Prostate gland (tissue), 2 donors: ENCODE measurements around the gene SUSD1. TPM values are rescaled to one million over a fixed set of nuclear protein-coding genes. Genes with fewer than 3 reads are reported as not detected.

Experiments
- DNase-seq: peaks from one replicate; pipeline ENCODE4 v3.0.0-alpha.2; 2019; ENCODE audit warnings: low spot score
- H3K27ac ChIP-seq, 2 donors: fragments of 200-600 bp; sonication (generic); 2 replicates each; pipeline ENCODE4 v1.5.1; 2017 to 2019
- H3K27me3 ChIP-seq: fragments of 200-600 bp; sonication (generic); replicated peaks from 2 replicates; pipeline ENCODE4 v1.5.1; 2019; ENCODE audit not compliant: insufficient read depth
- H3K36me3 ChIP-seq, 2 donors: fragments of 200-600 bp; sonication (generic); 1 replicate in 1 of 2; 2 replicates in 1 of 2; pipeline versions ENCODE4 v1.5.1 to v1.8.1; 2017 to 2019
- H3K4me1 ChIP-seq: fragments of 200-600 bp; sonication (generic); replicated peaks from 2 replicates; pipeline ENCODE4 v1.5.1; 2019
- H3K4me3 ChIP-seq, 2 donors: fragments of 200-600 bp; sonication (generic); 2 replicates each; pipeline ENCODE4 v1.5.1; 2017 to 2019
- H3K9me3 ChIP-seq: fragments of 200-600 bp; sonication (generic); 2 replicates; pipeline ENCODE4 v1.5.1; 2017
- POLR2A ChIP-seq: fragments of 450-650 bp; IDR thresholded peaks from one replicate; pipeline ENCODE4 v1.6.1; 2016; ENCODE audit warnings: antibody characterized with exemption, mild to moderate bottlenecking
- POLR2AphosphoS5 ChIP-seq: sonication (generic); formaldehyde crosslinking; IDR thresholded peaks from one replicate; pipeline ENCODE4 v1.6.1; 2017; ENCODE audit warnings: antibody characterized with exemption
- WGBS: methylation state at CpG from one replicate; pipeline ENCODE4 v1.1.5; 2018; 5-methylcytosine and 5-hydroxymethylcytosine counted together
- intact Hi-C: fragments of 100-400 bp; cut with DNase I; formaldehyde crosslinking; loops from one replicate; pipeline ENCODE4 v1.14.2; 2022
- total RNA-seq, 2 donors: library from RNA; depleted of rRNA; stranded (reverse); fragments of >200 nt; gene quantifications; one replicate each; pipeline ENCODE4 v1.1.0, GENCODE V29; 2016
- TF ChIP-seq, protein P1 (sequence below), 4 experiments: fragments of 200-600 bp in 2 of 4; fragments of 450-650 bp in 2 of 4; sonication (generic) in 2 of 4; IDR thresholded peaks; 1 replicate in 3 of 4; 2 replicates in 1 of 4; pipeline ENCODE4 v1.5.1; 2016 to 2019; ENCODE audit warnings: antibody characterized with exemption in 4 of 4, mild to moderate bottlenecking in 2 of 4, moderate library complexity in 2 of 4

SUSD1 gene
- total RNA-seq, 2 donors from 2014 or later = 10.6 to 34.8 TPM

DNA sequence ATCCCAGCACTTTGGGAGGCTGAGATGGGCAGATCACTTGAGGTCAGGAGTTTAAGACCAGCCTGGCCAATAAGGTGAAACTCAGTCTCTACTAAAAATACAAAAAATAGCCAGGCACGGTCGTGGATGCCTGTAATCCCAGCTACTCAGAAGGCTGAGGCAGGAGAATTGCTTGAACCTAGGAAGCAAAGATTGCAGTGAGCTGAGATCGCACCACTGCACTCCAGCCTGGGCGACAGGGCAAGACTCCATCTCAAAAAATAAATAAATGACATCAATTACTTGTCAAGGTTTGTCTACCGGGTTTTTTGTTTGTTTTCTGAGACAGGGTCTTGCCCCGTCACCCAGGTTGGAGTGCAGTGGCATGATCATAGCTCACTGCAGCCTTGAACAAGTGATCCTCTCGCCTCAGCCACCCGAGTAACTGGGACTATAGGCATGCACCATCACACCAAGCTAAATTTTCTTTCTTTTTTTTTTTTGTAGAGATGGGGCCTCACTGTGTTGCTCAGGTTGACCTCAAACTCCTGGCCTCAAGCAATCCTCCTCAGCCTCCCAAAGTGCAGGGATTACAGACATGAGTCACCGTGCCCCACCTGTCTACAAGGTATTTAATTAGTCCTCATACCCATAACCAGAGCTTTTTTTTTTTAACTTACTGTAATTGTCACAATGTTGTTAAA, 64.9 kb downstream of the SUSD1 start:
- Histone ChIP-seq H3K4me1 (no peaks in the 10 kb centered on the region), H3K36me3 (no peaks in the 10 kb centered on the region), H3K9me3 (no peaks in the 10 kb centered on the region), H3K27ac (no peak overlapping the region), H3K4me3 (no peak overlapping the region), H3K27me3 (no peaks in the 10 kb centered on the region)
- 72% methylated on average over 9 of the region's 9 CpGs for WGBS
- no peak for TF ChIP-seq POLR2A
- no peak for TF ChIP-seq POLR2AphosphoS5
- TF ChIP-seq, protein P1, sequence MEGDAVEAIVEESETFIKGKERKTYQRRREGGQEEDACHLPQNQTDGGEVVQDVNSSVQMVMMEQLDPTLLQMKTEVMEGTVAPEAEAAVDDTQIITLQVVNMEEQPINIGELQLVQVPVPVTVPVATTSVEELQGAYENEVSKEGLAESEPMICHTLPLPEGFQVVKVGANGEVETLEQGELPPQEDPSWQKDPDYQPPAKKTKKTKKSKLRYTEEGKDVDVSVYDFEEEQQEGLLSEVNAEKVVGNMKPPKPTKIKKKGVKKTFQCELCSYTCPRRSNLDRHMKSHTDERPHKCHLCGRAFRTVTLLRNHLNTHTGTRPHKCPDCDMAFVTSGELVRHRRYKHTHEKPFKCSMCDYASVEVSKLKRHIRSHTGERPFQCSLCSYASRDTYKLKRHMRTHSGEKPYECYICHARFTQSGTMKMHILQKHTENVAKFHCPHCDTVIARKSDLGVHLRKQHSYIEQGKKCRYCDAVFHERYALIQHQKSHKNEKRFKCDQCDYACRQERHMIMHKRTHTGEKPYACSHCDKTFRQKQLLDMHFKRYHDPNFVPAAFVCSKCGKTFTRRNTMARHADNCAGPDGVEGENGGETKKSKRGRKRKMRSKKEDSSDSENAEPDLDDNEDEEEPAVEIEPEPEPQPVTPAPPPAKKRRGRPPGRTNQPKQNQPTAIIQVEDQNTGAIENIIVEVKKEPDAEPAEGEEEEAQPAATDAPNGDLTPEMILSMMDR (IDR thresholded peaks at IDR 0.05) = no peak
- intact Hi-C loops = no loop called here
- no peak for DNase-seq

DNA sequence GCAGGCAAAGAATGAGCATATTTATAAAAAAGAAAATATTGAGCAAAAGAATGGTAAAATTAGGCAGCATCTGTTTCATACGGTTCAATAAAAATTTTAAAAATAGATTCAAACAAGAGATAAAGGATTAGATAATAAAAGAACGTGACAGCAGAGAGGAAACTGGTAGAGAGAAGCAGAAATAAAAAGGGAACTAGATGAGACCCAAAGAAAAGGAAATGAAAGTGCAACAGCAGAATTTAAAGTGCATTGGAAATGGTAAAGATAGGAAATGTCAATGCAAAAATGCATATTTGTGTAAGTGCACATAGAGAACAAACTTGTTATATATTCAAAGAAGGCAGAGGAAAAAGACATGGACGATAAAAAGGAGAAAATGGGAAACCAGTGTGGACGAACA, 70.2 kb downstream of the SUSD1 start:
- no peak for TF ChIP-seq POLR2AphosphoS5
- TF ChIP-seq, protein P1 (IDR thresholded peaks at IDR 0.05) = no peak
- no peak for TF ChIP-seq POLR2A
- WGBS = 58% methylated on average over 4 of the region's 4 CpGs
- H3K4me1 ChIP-seq = no peaks in the 10 kb centered on the region
- no peak overlapping the region for H3K4me3 ChIP-seq
- H3K27ac ChIP-seq = no peak overlapping the region
- H3K9me3 ChIP-seq = no peaks in the 10 kb centered on the region
- intact Hi-C loops = no loop called here
- no peak for DNase-seq
- no peaks in the 10 kb centered on the region for H3K36me3 ChIP-seq
- no peaks in the 10 kb centered on the region for H3K27me3 ChIP-seq

DNA sequence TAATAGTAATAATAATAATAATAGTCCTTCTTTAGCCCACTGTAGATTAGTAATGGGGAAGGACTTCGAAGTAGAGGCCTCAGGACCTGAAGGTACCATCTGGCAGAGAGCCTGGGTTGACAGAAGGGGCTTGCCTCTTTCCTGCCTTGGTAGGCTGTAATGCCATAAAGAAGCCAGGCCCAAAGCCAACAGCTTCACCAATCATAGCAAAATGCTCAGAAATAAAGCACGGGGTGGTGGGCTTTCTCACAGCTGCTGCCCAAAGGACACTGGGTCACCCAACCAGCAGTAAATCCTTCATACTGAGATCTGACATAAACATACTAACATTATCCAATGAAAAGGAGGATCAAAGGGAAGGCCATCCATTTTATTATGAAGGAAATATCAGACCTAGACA, 70.7 kb downstream of the SUSD1 start:
- H3K36me3 ChIP-seq = no peaks in the 10 kb centered on the region
- H3K27me3 ChIP-seq = no peaks in the 10 kb centered on the region
- no peak overlapping the region for H3K27ac ChIP-seq
- no peak overlapping the region for H3K4me3 ChIP-seq
- 93% methylated on average over 2 of the region's 2 CpGs for WGBS
- no peaks in the 10 kb centered on the region for H3K4me1 ChIP-seq
- intact Hi-C loops = no loop called here
- DNase-seq = no peak
- H3K9me3 ChIP-seq = no peaks in the 10 kb centered on the region
- TF ChIP-seq, protein P1 (IDR thresholded peaks at IDR 0.05) = no peak
- TF ChIP-seq POLR2A (no peak), POLR2AphosphoS5 (no peak)

DNA sequence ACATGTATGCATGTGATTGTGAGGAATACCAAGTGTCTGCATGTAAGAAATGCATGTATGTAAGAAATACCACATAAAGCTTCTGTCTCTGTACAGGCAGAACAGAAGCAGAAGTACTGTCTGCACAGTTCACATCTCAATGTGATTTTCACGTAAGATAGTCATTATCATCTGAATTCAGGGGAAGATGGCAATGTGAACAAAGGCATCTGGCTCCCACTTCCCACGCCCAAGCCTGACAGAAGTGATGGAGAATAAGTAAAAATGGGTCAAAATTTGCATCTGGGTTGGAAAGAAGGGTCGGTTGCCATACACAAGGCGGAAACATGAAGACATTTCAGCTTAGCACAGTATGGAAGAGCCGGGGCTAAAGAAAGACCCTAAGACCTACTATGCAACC, 71.7 kb downstream of the SUSD1 start:
- WGBS = 96% methylated on average over 5 of the region's 5 CpGs
- TF ChIP-seq POLR2AphosphoS5 = no peak
- TF ChIP-seq, protein P1 (IDR thresholded peaks at IDR 0.05) = no peak
- no peak for TF ChIP-seq POLR2A
- intact Hi-C loops = no loop called here

More for the DNA sequence above, 71.7 kb downstream of the SUSD1 start:
- Histone ChIP-seq H3K4me3 (no peak overlapping the region), H3K9me3 (no peaks in the 10 kb centered on the region), H3K4me1 (no peaks in the 10 kb centered on the region), H3K27ac (no peak overlapping the region), H3K36me3 (no peaks in the 10 kb centered on the region), H3K27me3 (no peaks in the 10 kb centered on the region)
- no peak for DNase-seq
